Fibroblast of lung (primary cell): ENCODE measurements around the gene TCP1. TPM values are rescaled to one million over a fixed set of nuclear protein-coding genes. Genes with fewer than 3 reads are reported as not detected.

ENCODE experiments used
- DNase-seq, 2 donors: peaks; one replicate each; pipeline versions ENCODE4 v3.0.0 to v3.0.0-alpha.2; 2010; ENCODE audit warnings: low read depth in 2 of 2
- H2AFZ ChIP-seq: 2 replicates; pipeline ENCODE4 v1.5.1; 2012; ENCODE audit warnings: low read length, control low read depth, inconsistent platforms
- H3K27ac ChIP-seq: 2 replicates; pipeline ENCODE4 v1.5.1; 2011; ENCODE audit warnings: low read length, control low read depth; ENCODE audit not compliant: insufficient read depth
- H3K27me3 ChIP-seq: 2 replicates; pipeline ENCODE4 v1.5.1; 2011; ENCODE audit warnings: mild to moderate bottlenecking, low read length; ENCODE audit not compliant: control insufficient read depth, insufficient read depth
- H3K36me3 ChIP-seq: 2 replicates; pipeline ENCODE4 v1.5.1; 2011; ENCODE audit warnings: low read length; ENCODE audit not compliant: control insufficient read depth, insufficient read depth
- H3K4me1 ChIP-seq: 2 replicates; pipeline ENCODE4 v1.5.1; 2011; ENCODE audit warnings: low read length; ENCODE audit not compliant: control insufficient read depth, insufficient read depth; ENCODE audit errors: extremely low read depth
- H3K4me2 ChIP-seq: 2 replicates; pipeline ENCODE4 v1.5.1; 2011; ENCODE audit warnings: low read length, control low read depth; ENCODE audit not compliant: insufficient read depth; ENCODE audit errors: extremely low read depth
- H3K4me3 ChIP-seq, 4 experiments: fragments of 200-600 bp in 1 of 4; sonication (generic) in 1 of 4; replicated peaks in 1 of 4; 2 replicates each; pipeline ENCODE4 v1.5.1; 2011 to 2016; ENCODE audit warnings: low read length in 4 of 4, low read depth in 3 of 4, mild to moderate bottlenecking in 3 of 4, control low read depth in 2 of 4, inconsistent platforms in 1 of 4, mixed read lengths in 1 of 4; ENCODE audit not compliant: insufficient read depth in 1 of 4; ENCODE audit errors: control extremely low read depth in 1 of 4
- H3K79me2 ChIP-seq: 2 replicates; pipeline ENCODE4 v1.5.1; 2012; ENCODE audit warnings: mild to moderate bottlenecking, low read length, inconsistent platforms; ENCODE audit not compliant: control insufficient read depth, insufficient read depth
- H3K9ac ChIP-seq: 2 replicates; pipeline ENCODE4 v1.5.1; 2011; ENCODE audit warnings: mild to moderate bottlenecking, low read length, control low read depth; ENCODE audit not compliant: insufficient read depth
- H3K9me3 ChIP-seq: 2 replicates; pipeline ENCODE4 v1.5.1; 2012; ENCODE audit warnings: low read depth, low read length; ENCODE audit not compliant: control insufficient read depth, insufficient read depth
- H4K20me1 ChIP-seq: 2 replicates; pipeline ENCODE4 v1.5.1; 2011; ENCODE audit warnings: low read length; ENCODE audit not compliant: control insufficient read depth, insufficient read depth; ENCODE audit errors: extremely low read depth
- EZH2 ChIP-seq: IDR thresholded peaks from 2 replicates; pipeline ENCODE4 v1.5.1; 2012; ENCODE audit warnings: low read length, control low read depth, mild to moderate bottlenecking; ENCODE audit errors: missing control alignments
- polyA plus RNA-seq, 2 donors: library from polyadenylated mRNA; depleted of rRNA in 1 of 2; stranded (reverse) in 1 of 2; unstranded in 1 of 2; fragments of >200 nt; gene quantifications; 2 replicates each; pipeline ENCODE4 v1.2.1, GENCODE V29; 2011 to 2012; ENCODE audit warnings: missing spikeins in 1 of 2
- total RNA-seq: library from RNA; depleted of rRNA; stranded (reverse); fragments of >200 nt; gene quantifications from 2 replicates; pipeline ENCODE4 v1.2.1, GENCODE V29; 2014
- TF ChIP-seq, protein P1 (sequence below), 2 donors: IDR thresholded peaks in 1 of 2; conservative IDR thresholded peaks in 1 of 2; 1 replicate in 1 of 2; 2 replicates in 1 of 2; pipeline ENCODE4 v1.5.1; 2011 to 2012; ENCODE audit warnings: low read length in 2 of 2, control low read depth in 1 of 2, inconsistent platforms in 1 of 2, low read depth in 1 of 2, mild to moderate bottlenecking in 1 of 2

The TCP1 gene
- total and polyA plus RNA-seq, 2 donors (not counting 1 experiment from before 2014, with no cell fraction given): 142 to 231 TPM

DNA sequence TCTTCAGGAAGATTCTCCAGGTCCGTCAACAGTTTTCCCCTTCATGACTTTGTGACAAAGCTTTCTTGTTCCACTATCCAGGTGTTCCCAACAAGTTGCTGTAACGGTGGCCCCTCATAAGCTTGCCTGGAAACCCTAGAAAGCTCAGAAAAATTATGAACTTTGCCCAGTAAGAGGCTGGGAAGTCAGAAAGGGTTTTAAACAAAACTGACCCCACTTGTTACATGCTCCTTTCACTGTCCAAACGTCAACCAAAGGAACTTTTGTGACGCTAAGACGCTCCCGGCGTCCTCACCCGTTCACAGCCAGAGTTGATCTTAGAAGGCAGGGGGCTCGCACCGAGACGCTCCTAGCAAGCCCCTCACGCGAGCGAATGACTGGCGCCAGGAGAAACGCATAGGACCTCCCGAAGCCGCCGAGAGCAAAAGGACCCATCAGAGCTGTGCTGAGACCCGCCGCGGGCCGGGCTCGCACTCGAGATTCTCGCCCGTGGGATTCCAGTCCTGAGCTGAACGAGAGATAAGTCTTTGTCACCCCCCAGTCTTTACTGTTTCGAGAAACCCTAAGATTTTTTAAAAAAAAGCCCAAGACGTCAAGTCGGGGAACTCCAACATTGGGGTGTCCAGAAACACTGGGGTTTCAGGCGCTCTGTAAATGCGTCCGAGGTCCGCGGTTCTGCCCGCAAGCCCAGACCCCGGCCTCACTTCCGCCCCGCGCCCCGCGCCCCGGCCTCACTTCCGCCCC lies 28.1 kb downstream of the TCP1 start:
- peaks cover 8% of the 10 kb centered on the region for H3K36me3 ChIP-seq
- H3K79me2 ChIP-seq: peaks cover 8% of the 10 kb centered on the region
- peaks cover 24% of the 10 kb centered on the region for H3K4me1 ChIP-seq
- no peaks in the 10 kb centered on the region for H3K9me3 ChIP-seq
- H3K27me3 ChIP-seq: no peaks in the 10 kb centered on the region
- TF ChIP-seq EZH2: no peak
- TF ChIP-seq, protein P1, sequence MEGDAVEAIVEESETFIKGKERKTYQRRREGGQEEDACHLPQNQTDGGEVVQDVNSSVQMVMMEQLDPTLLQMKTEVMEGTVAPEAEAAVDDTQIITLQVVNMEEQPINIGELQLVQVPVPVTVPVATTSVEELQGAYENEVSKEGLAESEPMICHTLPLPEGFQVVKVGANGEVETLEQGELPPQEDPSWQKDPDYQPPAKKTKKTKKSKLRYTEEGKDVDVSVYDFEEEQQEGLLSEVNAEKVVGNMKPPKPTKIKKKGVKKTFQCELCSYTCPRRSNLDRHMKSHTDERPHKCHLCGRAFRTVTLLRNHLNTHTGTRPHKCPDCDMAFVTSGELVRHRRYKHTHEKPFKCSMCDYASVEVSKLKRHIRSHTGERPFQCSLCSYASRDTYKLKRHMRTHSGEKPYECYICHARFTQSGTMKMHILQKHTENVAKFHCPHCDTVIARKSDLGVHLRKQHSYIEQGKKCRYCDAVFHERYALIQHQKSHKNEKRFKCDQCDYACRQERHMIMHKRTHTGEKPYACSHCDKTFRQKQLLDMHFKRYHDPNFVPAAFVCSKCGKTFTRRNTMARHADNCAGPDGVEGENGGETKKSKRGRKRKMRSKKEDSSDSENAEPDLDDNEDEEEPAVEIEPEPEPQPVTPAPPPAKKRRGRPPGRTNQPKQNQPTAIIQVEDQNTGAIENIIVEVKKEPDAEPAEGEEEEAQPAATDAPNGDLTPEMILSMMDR (conservative IDR thresholded peaks at IDR 0.05 in 1 of 2, IDR thresholded peaks at IDR 0.05 in 1 of 2; ENCODE audit: low read depth in 1 of 2, low read length in 2 of 2): no peak
- H3K4me2 ChIP-seq: peak overlapping the region; percentile 90
- H3K4me3 ChIP-seq: peak overlapping the region; percentile 44 to 83 (median 60)
- no peaks in the 10 kb centered on the region for H4K20me1 ChIP-seq
- H3K27ac ChIP-seq: peak overlapping the region; percentile 89
- peak; percentile 13 to 20 for DNase-seq
- H2AFZ ChIP-seq: peak overlapping the region; percentile 29
- peak overlapping the region; percentile 70 for H3K9ac ChIP-seq

DNA sequence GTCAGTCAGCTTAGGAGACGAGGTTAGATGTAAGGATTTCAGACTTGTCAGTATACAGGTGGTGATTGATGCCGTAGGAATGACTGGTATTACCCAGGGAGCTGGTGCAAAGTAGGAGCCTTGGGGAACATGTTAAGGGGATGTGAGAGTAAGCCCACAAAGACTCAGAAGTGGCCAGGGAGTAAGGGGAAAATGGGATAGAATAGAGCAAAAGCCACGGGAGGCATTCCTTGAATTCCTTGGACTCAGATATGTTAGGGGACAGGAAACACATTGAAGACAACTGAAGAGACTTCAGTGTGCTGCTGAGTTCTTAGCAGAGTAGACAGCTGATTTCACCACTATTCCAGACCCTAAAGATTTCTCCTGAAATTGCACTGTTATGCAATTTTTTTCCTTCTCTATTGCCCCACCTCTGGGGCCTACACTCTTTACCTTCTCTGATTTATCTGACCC lies 28.8 kb downstream of the TCP1 start:
- peaks cover 10% of the 10 kb centered on the region for H3K36me3 ChIP-seq
- peaks cover 9% of the 10 kb centered on the region for H3K79me2 ChIP-seq
- no peaks in the 10 kb centered on the region for H4K20me1 ChIP-seq
- no peaks in the 10 kb centered on the region for H3K9me3 ChIP-seq
- TF ChIP-seq, protein P1 (conservative IDR thresholded peaks at IDR 0.05 in 1 of 2, IDR thresholded peaks at IDR 0.05 in 1 of 2; ENCODE audit: low read depth in 1 of 2, low read length in 2 of 2): no peak
- no peak for TF ChIP-seq EZH2
- no peak overlapping the region for H2AFZ ChIP-seq
- H3K27ac ChIP-seq: peak overlapping the region; percentile 89
- no peak overlapping the region for H3K9ac ChIP-seq
- DNase-seq: peak; percentile 31 to 87
- H3K27me3 ChIP-seq: no peaks in the 10 kb centered on the region
- peak overlapping the region; percentile 44 to 83 (median 60) for H3K4me3 ChIP-seq
- H3K4me1 ChIP-seq: peaks cover 24% of the 10 kb centered on the region
- H3K4me2 ChIP-seq: peak overlapping the region; percentile 90

DNA sequence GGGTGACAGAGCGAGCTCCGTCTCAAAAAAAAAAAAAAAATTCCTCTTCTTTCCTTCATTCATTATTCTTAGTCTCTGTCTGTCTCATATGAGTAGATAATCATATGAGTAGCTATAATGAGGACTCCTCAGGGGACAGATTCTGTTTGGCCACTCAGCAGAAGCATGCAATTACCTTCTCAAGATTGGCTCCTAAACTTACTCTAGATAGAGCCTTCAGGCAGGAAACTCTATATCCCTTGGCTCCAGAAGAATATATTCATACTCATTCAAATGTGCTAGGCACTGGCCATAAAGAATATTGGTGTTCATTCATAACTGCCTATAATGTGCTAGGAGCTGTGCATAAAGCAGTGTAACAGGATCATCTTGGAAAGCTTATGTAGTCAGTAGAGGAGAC lies 29.8 kb downstream of the TCP1 start:
- Histone ChIP-seq H3K79me2 (peaks cover 11% of the 10 kb centered on the region), H3K9ac (no peak overlapping the region), H3K4me1 (peaks cover 24% of the 10 kb centered on the region), H2AFZ (no peak overlapping the region), H3K4me3 (no peak overlapping the region), H3K27me3 (no peaks in the 10 kb centered on the region), H3K9me3 (no peaks in the 10 kb centered on the region), H3K27ac (no peak overlapping the region), H3K4me2 (no peak overlapping the region), H4K20me1 (no peaks in the 10 kb centered on the region), H3K36me3 (peaks cover 16% of the 10 kb centered on the region)
- TF ChIP-seq EZH2: no peak
- TF ChIP-seq, protein P1 (conservative IDR thresholded peaks at IDR 0.05 in 1 of 2, IDR thresholded peaks at IDR 0.05 in 1 of 2; ENCODE audit: low read depth in 1 of 2, low read length in 2 of 2): no peak
- DNase-seq: no peak
